Naive B cell (primary cell): Measurements from ENCODE around the gene ICAM5. TPM values are rescaled to one million over a fixed set of nuclear protein-coding genes. Genes with fewer than 3 reads are reported as not detected.
A peak's percentile ranks its signal among the peaks of the same experiment; 100 is the strongest.
"Not testable (repeated sequence)": the region's sequence is repeated elsewhere in the genome, so short reads cannot be mapped to it uniquely, and the experiment has no call there.

Experiments
- ATAC-seq, 2 donors: fragments of 150-1000 bp; cut with Tn5 transposase; 2 replicates each; pipeline ENCODE4 v1.10.0; 2021; ENCODE audit warnings: low read depth in 2 of 2, mild to moderate bottlenecking in 2 of 2, moderate library complexity in 2 of 2
- DNase-seq: peaks from one replicate; pipeline ENCODE4 v3.0.0; 2022
- H3K27ac Mint-ChIP-seq, 6 donors: one replicate each; pipeline ENCODE4 v1.8.0; 2020 to 2022; ENCODE audit warnings: mild to moderate bottlenecking in 6 of 6, mixed read lengths in 6 of 6, moderate library complexity in 5 of 6, inconsistent platforms in 2 of 6
- H3K27me3 Mint-ChIP-seq, 3 donors: one replicate each; pipeline ENCODE4 v1.8.0; 2021 to 2022; ENCODE audit warnings: mixed read lengths in 3 of 3, mild to moderate bottlenecking in 1 of 3
- H3K36me3 Mint-ChIP-seq, 2 donors: one replicate each; pipeline ENCODE4 v1.8.0; 2020 to 2022; ENCODE audit warnings: mixed read lengths in 2 of 2, inconsistent platforms in 1 of 2, mild to moderate bottlenecking in 1 of 2
- H3K4me1 Mint-ChIP-seq, 3 donors: one replicate each; pipeline ENCODE4 v1.8.0; 2020 to 2022; ENCODE audit warnings: mixed read lengths in 3 of 3, inconsistent platforms in 1 of 3, mild to moderate bottlenecking in 1 of 3, moderate library complexity in 1 of 3
- H3K4me3 Mint-ChIP-seq, 8 donors: one replicate each; pipeline ENCODE4 v1.8.0; 2020 to 2022; ENCODE audit warnings: mild to moderate bottlenecking in 8 of 8, mixed read lengths in 8 of 8, moderate library complexity in 8 of 8, inconsistent platforms in 2 of 8
- H3K9me3 Mint-ChIP-seq, 7 donors: one replicate each; pipeline ENCODE4 v1.8.0; 2020 to 2022; ENCODE audit warnings: mixed read lengths in 7 of 7, mild to moderate bottlenecking in 5 of 7, inconsistent platforms in 2 of 7, moderate library complexity in 1 of 7
- polyA plus RNA-seq, 6 donors: library from polyadenylated mRNA; unstranded; fragments of 300-500 nt; fragmentation: Illumina TruSeq; gene quantifications; one replicate each; pipeline ENCODE4 v1.2.3, GENCODE V29; 2021; ENCODE audit warnings: low read depth in 6 of 6

The ICAM5 gene, protein sequence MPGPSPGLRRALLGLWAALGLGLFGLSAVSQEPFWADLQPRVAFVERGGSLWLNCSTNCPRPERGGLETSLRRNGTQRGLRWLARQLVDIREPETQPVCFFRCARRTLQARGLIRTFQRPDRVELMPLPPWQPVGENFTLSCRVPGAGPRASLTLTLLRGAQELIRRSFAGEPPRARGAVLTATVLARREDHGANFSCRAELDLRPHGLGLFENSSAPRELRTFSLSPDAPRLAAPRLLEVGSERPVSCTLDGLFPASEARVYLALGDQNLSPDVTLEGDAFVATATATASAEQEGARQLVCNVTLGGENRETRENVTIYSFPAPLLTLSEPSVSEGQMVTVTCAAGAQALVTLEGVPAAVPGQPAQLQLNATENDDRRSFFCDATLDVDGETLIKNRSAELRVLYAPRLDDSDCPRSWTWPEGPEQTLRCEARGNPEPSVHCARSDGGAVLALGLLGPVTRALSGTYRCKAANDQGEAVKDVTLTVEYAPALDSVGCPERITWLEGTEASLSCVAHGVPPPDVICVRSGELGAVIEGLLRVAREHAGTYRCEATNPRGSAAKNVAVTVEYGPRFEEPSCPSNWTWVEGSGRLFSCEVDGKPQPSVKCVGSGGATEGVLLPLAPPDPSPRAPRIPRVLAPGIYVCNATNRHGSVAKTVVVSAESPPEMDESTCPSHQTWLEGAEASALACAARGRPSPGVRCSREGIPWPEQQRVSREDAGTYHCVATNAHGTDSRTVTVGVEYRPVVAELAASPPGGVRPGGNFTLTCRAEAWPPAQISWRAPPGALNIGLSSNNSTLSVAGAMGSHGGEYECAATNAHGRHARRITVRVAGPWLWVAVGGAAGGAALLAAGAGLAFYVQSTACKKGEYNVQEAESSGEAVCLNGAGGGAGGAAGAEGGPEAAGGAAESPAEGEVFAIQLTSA
- polyA plus RNA-seq: not detected

DNA sequence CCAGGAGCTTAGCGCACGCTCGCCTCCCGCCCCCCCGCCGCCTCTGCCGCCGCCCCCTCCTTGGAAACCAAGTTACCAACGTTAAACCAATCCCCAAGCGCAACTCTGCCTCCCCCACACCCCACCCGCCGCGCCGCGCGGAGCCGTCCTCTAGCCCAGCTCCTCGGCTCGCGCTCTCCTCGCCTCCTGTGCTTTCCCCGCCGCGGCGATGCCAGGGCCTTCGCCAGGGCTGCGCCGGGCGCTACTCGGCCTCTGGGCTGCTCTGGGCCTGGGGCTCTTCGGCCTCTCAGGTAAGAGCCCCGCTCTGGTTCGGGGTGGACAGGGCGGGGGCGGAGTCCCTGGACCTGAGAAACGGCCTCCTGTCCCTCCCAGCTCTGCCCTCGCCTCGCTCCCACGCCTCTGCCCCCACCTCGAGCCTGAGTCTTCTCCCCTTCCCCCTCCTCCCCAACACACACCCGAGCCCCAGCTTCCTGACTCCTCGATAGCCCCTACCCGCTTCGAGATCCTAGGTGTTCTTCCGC lies at the start of gene ICAM5:
ICAM5 (plus strand) TSS at position 117 of the 521 bp plus-strand sequence; CDS start at position 209, 92 bp downstream.
- Mint-ChIP-seq H3K27ac (peak within 1 kb of the TSS; percentile 65 to 93 (median 78)), H3K9me3 (peaks cover 0 to 5% (median 0%) of the 10 kb centered on the region in 7 donors), H3K4me1 (peaks cover 42 to 79% (median 73%) of the 10 kb centered on the region in 3 donors), H3K27me3 (peaks cover 48 to 78% (median 48%) of the 10 kb centered on the region in 3 donors), H3K4me3 (peak within 1 kb of the TSS; percentile 79 to 93 (median 86)), H3K36me3 (peaks cover 9 to 19% of the 10 kb centered on the region in 2 donors)
- ATAC-seq: peak; percentile 10 to 15
- DNase-seq: no peak

DNA sequence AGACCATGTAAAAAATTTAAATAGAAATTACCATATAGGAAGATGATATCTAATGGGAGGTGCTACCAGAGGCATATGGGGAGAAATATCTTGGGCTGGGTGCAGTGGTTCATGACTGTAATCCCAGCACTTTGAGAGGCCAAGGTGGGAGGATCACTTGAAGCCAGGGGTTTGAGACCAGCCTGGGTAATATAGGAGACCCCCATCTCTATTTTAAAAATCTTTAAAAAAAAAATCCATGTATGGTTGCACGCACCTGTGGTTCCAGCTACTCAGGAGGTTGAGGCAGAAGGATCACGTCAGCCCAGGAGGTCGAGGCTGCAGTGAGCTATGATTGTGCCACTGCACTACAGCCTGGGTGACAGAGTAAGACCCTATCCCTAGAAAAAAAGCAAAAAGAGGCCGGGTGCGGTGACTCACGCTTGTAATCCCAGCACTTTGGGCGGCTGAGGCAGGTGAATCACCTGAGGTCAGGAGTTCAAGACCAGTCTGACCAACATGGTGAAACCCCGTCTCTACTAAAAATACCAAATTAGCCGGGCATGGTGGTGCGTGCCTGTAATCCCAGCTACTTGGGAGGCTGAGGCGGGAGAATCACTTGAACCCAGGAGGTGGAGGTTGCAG lies 47.8 kb upstream of the ICAM5 start:
- H3K27ac Mint-ChIP-seq: peak overlapping the region in 3 of 6 donors; percentile 18 to 33 (median 30)

DNA sequence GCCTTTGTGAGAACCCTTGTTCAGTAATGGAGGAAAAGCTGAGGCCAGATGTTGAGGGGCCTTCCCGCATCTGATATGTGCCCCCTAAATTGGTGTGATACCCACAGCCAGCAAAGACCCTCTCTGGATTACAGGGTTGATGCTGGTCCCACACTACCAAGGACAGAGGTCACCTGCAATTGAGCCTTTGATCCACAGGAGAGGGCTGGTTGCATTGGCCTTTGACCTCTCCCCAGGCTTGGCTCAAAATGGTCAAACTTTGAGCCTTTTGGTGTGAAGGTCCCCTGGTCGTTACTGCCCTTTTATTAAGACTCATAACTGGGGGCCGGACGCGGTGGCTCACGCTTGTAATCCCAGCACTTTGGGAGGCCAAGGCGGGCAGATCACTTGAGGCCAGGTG lies 46.1 kb upstream of the ICAM5 start:
- no peak overlapping the region for H3K4me3 Mint-ChIP-seq

More for the DNA sequence above, 47.8 kb upstream of the ICAM5 start:
- H3K27me3 Mint-ChIP-seq, H3K9me3 Mint-ChIP-seq, DNase-seq, ATAC-seq, H3K36me3 Mint-ChIP-seq, H3K4me3 Mint-ChIP-seq: not testable (repeated sequence)
- peaks cover 20 to 25% (median 23%) of the 10 kb centered on the region in 3 donors for H3K4me1 Mint-ChIP-seq

DNA sequence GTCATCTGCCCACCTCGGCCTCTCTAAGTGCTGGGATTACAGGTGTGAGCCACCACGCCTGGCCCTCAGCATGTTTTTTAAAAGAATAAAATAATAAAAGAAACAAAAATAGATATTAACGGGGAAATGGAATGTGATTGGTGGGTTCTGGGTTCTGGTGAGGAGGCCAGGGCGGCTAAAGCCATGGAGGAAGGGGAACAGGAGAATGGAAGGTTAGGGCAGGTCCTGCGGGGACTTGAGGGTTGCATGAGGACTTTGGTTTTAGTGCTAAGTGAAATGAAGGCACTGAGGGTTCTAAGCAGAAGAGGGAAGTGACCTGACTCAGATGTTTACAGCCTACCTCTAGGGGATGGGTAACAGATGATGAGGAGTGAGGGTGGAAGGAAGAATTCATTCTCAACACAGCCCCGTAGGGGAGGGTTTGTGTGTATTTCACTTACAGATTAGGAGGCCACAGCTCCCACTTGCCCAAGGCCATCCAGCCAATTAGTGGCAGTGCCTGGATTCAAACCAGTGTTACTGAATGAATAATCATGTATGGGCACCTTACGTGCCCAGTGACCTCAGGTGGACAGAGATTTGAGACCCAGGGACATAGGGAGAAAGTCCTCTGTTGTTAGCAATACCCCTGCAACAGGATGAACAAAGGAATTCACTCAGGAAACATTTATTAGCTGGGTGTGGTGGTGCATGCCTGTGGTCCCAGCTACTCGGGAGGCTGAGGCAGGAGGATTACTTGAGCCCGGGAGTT lies 44.4 kb upstream of the ICAM5 start:
- Mint-ChIP-seq H3K27me3 (no peaks in the 10 kb centered on the region), H3K36me3 (no peaks in the 10 kb centered on the region), H3K4me3 (peak overlapping the region in 1 of 8 donors; percentile 11), H3K27ac (peak overlapping the region in 2 of 6 donors; percentile 62), H3K9me3 (no peaks in the 10 kb centered on the region), H3K4me1 (peaks cover 3 to 13% (median 7%) of the 10 kb centered on the region in 3 donors)
- DNase-seq: no peak
- peak in 1 of 2 donors; percentile 63 for ATAC-seq

More for the DNA sequence above, 46.1 kb upstream of the ICAM5 start:
- H3K4me1 Mint-ChIP-seq: peaks cover 12 to 17% (median 15%) of the 10 kb centered on the region in 3 donors
- no peaks in the 10 kb centered on the region for H3K9me3 Mint-ChIP-seq
- no peaks in the 10 kb centered on the region for H3K36me3 Mint-ChIP-seq
- H3K27ac Mint-ChIP-seq: no peak overlapping the region
- DNase-seq (no peak), ATAC-seq (no peak)
- no peaks in the 10 kb centered on the region for H3K27me3 Mint-ChIP-seq

DNA sequence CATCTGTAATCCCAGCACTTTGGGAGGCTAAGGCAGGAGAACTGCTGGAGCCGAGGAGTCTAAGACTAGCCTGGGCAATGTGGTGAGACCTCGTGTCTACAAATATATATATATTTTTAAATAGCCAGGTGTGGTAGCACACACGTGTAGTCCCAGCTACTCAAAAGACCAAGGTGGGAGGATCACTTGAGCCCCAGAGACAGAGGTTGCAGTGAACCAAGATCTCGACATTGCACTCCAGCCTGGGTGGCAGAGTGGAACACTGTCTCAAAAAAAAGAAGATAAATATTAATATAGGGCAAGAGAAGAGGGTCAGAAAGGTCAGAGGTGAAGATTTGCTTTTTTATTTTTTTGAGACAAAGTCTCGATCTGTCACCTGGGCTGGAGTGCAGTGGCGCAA lies 43.2 kb upstream of the ICAM5 start:
- Mint-ChIP-seq H3K36me3 (no peaks in the 10 kb centered on the region), H3K4me1 (peaks cover 3 to 13% (median 12%) of the 10 kb centered on the region in 3 donors), H3K27me3 (no peaks in the 10 kb centered on the region), H3K9me3 (no peaks in the 10 kb centered on the region), H3K4me3 (no peak overlapping the region), H3K27ac (no peak overlapping the region)
- ATAC-seq: no peak
- DNase-seq: no peak

DNA sequence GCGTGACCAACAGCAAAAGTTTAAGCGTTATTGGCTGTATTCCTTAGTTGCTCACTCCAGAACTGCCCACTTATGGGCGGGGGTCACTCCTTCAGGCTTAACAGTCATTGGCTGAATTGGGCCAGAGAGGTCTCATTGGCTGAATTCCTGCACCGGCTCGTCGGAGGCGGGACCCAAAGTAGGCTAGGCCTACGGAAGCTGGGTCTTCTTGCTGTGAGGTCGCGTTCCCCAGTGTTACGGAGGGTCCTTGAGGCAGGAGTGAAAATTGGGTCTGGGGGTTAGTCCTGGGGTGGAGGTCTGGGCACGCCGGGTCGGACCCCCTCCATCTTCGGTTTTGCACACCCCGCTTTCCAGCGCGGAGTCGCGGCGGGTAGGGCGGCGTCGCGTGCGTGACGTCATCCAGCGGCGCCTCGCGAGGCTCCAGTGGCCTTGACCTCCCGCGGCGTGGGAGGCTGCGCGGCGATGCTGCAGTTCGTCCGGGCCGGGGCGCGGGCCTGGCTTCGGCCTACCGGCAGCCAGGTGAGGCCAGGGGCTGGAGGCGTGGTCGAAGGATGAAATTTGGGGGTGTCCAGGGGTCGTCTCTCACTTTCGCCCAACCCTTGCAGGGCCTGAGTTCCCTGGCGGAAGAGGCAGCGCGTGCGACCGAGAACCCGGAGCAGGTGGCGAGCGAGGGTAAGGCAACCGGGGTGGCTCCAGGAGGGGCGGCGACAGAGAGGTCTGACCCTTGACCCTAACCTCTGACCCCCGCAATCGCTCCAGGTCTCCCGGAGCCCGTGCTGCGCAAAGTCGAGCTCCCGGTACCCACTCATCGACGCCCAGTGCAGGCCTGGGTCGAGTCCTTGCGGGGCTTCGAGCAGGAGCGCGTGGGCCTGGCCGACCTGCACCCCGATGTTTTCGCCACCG lies 37.7 kb upstream of the ICAM5 start, which contains the start of gene MRPL4:
MRPL4 (plus strand) TSS at position 423 of the 903 bp plus-strand sequence; CDS start at position 463, 40 bp downstream.
- Mint-ChIP-seq H3K27me3 (no peaks in the 10 kb centered on the region), H3K4me3 (peak within 1 kb of the TSS; percentile 96 to 100 (median 98)), H3K4me1 (peaks cover 14 to 37% (median 29%) of the 10 kb centered on the region in 3 donors), H3K27ac (peak within 1 kb of the TSS; percentile 96 to 99 (median 98)), H3K9me3 (no peaks in the 10 kb centered on the region), H3K36me3 (peaks cover 5 to 12% of the 10 kb centered on the region in 2 donors)
- ATAC-seq: peak; percentile 93 to 94
- DNase-seq: peak; percentile 96

DNA sequence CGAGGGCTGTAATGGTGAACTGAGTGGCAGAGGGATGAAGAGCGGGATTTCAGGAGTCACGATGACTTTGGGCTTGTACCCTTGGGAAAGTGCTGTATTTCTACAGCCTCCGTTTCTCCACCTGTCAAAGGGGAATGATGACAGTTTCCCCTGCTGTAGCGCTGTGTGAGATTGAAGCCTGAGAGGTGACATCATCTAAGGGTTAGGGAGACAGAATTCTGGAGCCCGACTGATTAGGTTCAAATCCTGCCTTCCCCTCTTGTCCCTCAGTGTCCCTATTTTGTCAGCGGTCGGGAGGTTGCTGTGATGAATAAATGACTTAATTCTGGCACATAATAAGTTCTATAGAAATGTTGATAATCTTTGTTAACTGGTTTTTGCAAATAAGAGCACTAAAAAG lies 37.0 kb upstream of the ICAM5 start:
- Mint-ChIP-seq H3K36me3 (peaks cover 11 to 18% of the 10 kb centered on the region in 2 donors), H3K27ac (peak overlapping the region; percentile 18 to 99 (median 96)), H3K27me3 (no peaks in the 10 kb centered on the region), H3K4me3 (peak overlapping the region; percentile 96 to 100 (median 98)), H3K4me1 (peaks cover 19 to 43% (median 29%) of the 10 kb centered on the region in 3 donors), H3K9me3 (no peaks in the 10 kb centered on the region)
- no peak for ATAC-seq
- no peak for DNase-seq

DNA sequence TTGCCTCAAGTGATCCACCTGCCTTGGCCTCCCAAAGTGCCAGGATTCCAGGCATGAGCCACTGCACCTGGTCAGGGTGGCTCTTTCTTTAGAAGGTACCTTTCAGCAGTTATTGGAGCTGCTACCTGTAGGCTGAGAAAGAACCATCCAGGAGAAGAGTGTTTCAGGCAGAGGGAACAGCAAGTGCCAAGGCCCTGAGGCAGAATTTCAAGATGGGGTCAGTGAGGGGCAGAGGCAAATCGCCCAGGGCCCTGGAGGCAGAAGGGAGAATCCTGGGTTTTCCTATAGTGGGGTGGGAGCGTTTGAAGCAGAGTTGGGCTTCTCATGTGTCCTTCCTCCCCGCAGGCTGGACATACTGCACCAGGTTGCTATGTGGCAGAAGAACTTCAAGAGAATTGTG lies 35.5 kb upstream of the ICAM5 start:
- H3K4me3 Mint-ChIP-seq: peak overlapping the region in 6 of 8 donors; percentile 38 to 99 (median 82)

DNA sequence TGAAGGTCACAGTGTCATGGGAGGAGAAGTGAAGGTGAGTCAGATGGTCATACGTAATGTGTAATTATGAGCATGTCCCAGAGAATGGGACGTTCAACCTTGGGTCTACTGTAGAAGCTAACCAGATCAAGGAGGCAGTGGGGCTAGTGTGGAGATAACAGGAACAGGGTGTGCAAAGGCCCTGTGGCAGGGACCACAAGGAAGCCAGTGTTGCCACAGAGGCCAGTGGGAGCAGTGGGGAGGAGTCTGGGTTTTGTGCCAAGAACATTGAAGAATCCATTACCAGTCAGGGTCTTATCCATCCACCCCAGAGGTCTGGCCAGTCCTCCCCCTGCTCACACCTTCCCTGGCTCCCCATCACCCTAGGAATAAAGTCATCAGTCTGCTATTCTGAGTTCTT lies 34.4 kb upstream of the ICAM5 start:
- Mint-ChIP-seq H3K36me3 (peaks cover 12 to 22% of the 10 kb centered on the region in 2 donors), H3K9me3 (no peaks in the 10 kb centered on the region), H3K4me3 (peak overlapping the region in 3 of 8 donors; percentile 41 to 99 (median 61)), H3K27ac (peak overlapping the region in 2 of 6 donors; percentile 11 to 22), H3K4me1 (peaks cover 19 to 44% (median 25%) of the 10 kb centered on the region in 3 donors), H3K27me3 (no peaks in the 10 kb centered on the region)
- ATAC-seq (no peak), DNase-seq (no peak)

More for the DNA sequence above, 35.5 kb upstream of the ICAM5 start:
- peaks cover 19 to 49% (median 29%) of the 10 kb centered on the region in 3 donors for H3K4me1 Mint-ChIP-seq
- no peaks in the 10 kb centered on the region for H3K9me3 Mint-ChIP-seq
- H3K36me3 Mint-ChIP-seq: peaks cover 12 to 22% of the 10 kb centered on the region in 2 donors
- DNase-seq: no peak
- no peak for ATAC-seq
- H3K27me3 Mint-ChIP-seq: no peaks in the 10 kb centered on the region
- no peak overlapping the region for H3K27ac Mint-ChIP-seq

DNA sequence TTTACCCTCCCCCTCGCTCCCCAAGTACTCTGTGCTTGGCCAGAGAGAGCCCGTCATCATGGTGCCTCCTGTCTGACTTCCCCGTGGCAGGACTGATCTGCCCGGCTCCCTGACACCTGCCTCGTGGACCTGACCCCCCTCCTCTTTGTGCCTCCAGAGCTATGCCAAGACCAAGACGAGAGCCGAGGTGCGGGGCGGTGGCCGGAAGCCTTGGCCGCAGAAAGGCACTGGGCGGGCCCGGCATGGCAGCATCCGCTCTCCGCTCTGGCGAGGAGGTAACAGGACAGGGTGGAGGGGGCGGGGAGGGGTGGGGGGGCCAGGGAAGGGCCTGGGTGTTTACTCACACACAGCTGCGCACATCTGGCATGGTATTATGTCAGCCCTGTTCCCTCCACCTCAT lies 33.2 kb upstream of the ICAM5 start:
- Mint-ChIP-seq H3K4me1 (peaks cover 18 to 43% (median 19%) of the 10 kb centered on the region in 3 donors), H3K27ac (peak overlapping the region in 1 of 6 donors; percentile 5), H3K36me3 (peaks cover 12 to 22% of the 10 kb centered on the region in 2 donors), H3K9me3 (no peaks in the 10 kb centered on the region), H3K4me3 (no peak overlapping the region), H3K27me3 (no peaks in the 10 kb centered on the region)
- ATAC-seq: no peak
- no peak for DNase-seq

DNA sequence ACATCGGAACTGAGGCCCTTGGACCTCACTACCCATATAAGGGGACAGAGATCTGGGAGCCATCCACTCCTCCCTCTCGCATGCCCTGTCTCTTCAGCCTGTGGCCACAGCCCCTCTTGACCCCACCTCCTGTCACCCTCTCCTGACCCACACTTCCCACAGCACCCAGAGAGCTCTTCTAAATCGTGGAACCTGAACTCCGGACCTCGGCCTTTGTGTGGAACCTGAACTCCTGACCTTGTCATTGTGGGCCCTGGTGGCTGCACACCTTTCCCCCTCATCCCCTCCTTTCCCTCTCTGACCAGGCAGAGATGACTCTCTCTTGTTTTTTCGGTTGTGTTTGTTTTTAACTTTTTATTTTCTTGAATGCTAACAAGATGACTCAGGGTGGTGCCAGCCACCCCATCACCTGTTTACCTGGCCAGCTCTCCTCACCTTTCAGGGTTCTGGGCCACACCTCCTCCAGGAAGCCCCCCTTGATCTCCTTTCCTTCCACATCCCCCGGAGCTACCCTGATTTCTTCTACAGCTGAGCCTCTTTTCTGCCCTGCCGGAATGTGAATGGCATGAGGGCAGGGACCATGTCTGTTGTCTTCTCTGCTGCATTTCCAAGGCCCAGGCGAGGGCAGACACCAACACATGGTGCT lies 32.7 kb upstream of the ICAM5 start:
- peaks cover 14 to 39% (median 15%) of the 10 kb centered on the region in 3 donors for H3K4me1 Mint-ChIP-seq
- H3K27me3 Mint-ChIP-seq: no peaks in the 10 kb centered on the region
- H3K4me3 Mint-ChIP-seq: peak overlapping the region in 3 of 8 donors; percentile 2 to 64 (median 60)
- H3K27ac Mint-ChIP-seq: peak overlapping the region in 4 of 6 donors; percentile 5 to 88 (median 40)
- no peak for DNase-seq
- ATAC-seq: no peak
- no peaks in the 10 kb centered on the region for H3K9me3 Mint-ChIP-seq
- H3K36me3 Mint-ChIP-seq: peaks cover 12 to 22% of the 10 kb centered on the region in 2 donors
